HepG2 (cell line): ENCODE data around the gene COL25A1. TPM values are rescaled to one million over a fixed set of nuclear protein-coding genes. Genes with fewer than 3 reads are reported as not detected.

Experiments
- ATAC-seq: fragments of 200-7000 bp; cut with Tn5 transposase; 3 replicates; pipeline ENCODE4 v1.9.1; 2020; ENCODE audit warnings: mild to moderate bottlenecking, moderate library complexity
- BruUV-seq: library from RNA; stranded (reverse); fragments of 400-500 nt; replicated peaks from 2 replicates; lab custom pipeline; 2021; lab: Mats Ljungman, UMichigan
- CTCF ChIA-PET: fragments of 300-600 bp; formaldehyde crosslinking; extraction: SDS; loops from one replicate; lab custom pipeline; 2021; ENCODE audit warnings: low total read pairs, inconsistent platforms, low intra/inter-chr PET ratio; lab: Yijun Ruan, JAX
- POLR2A ChIA-PET: fragments of 350-600 bp; sonication (Branson Sonifier 250); formaldehyde crosslinking; loops from one replicate; lab custom pipeline; 2020; ENCODE audit warnings: antibody characterized with exemption, inconsistent platforms; lab: Yijun Ruan, JAX
- DNase-seq: peaks from one replicate; pipeline ENCODE4 v3.0.0-alpha.2; 2015; ENCODE audit warnings: low spot score
- FAIRE-seq: peaks from 3 replicates; lab custom pipeline; 2011; peaks lifted over from hg19 to GRCh38; lab: Jason Lieb, UNC
- H2AFZ ChIP-seq: one replicate; pipeline ENCODE4 v1.6.1; 2011; ENCODE audit warnings: low read length, inconsistent platforms
- H3K27ac ChIP-seq: fragments of 300-600 bp; 3 replicates; pipeline ENCODE4 v1.8.0; 2011; ENCODE audit warnings: mixed run types, mild to moderate bottlenecking, mixed read lengths, low read length, inconsistent platforms; ENCODE audit not compliant: insufficient read depth; ENCODE audit errors: extremely low read length
- H3K27me3 ChIP-seq, 2 experiments: fragments of 200-600 bp in 1 of 2; 2 replicates in 1 of 2; 3 replicates in 1 of 2; pipeline versions ENCODE4 v1.6.0 to v1.8.0; 2011; ENCODE audit warnings: low read length in 2 of 2, mild to moderate bottlenecking in 2 of 2, moderate library complexity in 2 of 2, inconsistent platforms in 1 of 2; ENCODE audit not compliant: insufficient read depth in 2 of 2, control insufficient read depth in 1 of 2
- H3K36me3 ChIP-seq, 2 experiments: fragments of 200-600 bp in 1 of 2; replicated peaks in 1 of 2; 2 replicates in 1 of 2; 3 replicates in 1 of 2; pipeline versions ENCODE4 v1.5.1 to v1.8.0; 2011; ENCODE audit warnings: low read length in 2 of 2, inconsistent platforms in 1 of 2; ENCODE audit not compliant: insufficient read depth in 2 of 2, control insufficient read depth in 1 of 2
- H3K4me1 ChIP-seq: 2 replicates; pipeline ENCODE4 v1.5.1; 2012; ENCODE audit warnings: low read length, inconsistent platforms; ENCODE audit not compliant: insufficient read depth
- H3K4me2 ChIP-seq: 2 replicates; pipeline ENCODE4 v1.6.0; 2011; ENCODE audit warnings: low read depth, low read length, inconsistent platforms
- H3K4me3 ChIP-seq, 3 experiments: fragments of 200-600 bp in 1 of 3; sonication (generic), shearing (Covaris generic) in 1 of 3; replicated peaks in 1 of 3; 2 replicates each; pipeline ENCODE4 v1.5.1; 2011 to 2016; ENCODE audit warnings: low read length in 3 of 3, inconsistent platforms in 2 of 3, low read depth in 2 of 3, mild to moderate bottlenecking in 2 of 3, control low read depth in 1 of 3, mixed read lengths in 1 of 3; ENCODE audit not compliant: insufficient read depth in 1 of 3
- H3K79me2 ChIP-seq: one replicate; pipeline ENCODE4 v1.6.1; 2011; ENCODE audit warnings: low read length, inconsistent platforms; ENCODE audit not compliant: insufficient read depth
- H3K9ac ChIP-seq: 2 replicates; pipeline ENCODE4 v1.6.0; 2011; ENCODE audit warnings: mild to moderate bottlenecking, low read depth, low read length, inconsistent platforms; ENCODE audit not compliant: insufficient read depth
- H3K9me3 ChIP-seq: 2 replicates; pipeline ENCODE4 v1.5.1; 2012; ENCODE audit warnings: mild to moderate bottlenecking, low read length
- H4K20me1 ChIP-seq: 2 replicates; pipeline ENCODE4 v1.6.0; 2011; ENCODE audit warnings: inconsistent platforms, mild to moderate bottlenecking, low read length, moderate library complexity; ENCODE audit not compliant: insufficient read depth
- FOXA3 ChIP-seq: IDR thresholded peaks from 2 replicates; pipeline ENCODE4 v1.6.1; 2016; ENCODE audit warnings: missing genetic modification reagents, missing compliant biosample characterization
- KLF12 ChIP-seq: sonication (generic); formaldehyde crosslinking; IDR thresholded peaks from 2 replicates; pipeline ENCODE4 v1.4.0; 2020; ENCODE audit warnings: missing genetic modification reagents, borderline replicate concordance
- POLR2AphosphoS5 ChIP-seq: IDR thresholded peaks from 2 replicates; pipeline ENCODE4 v1.6.1; 2012; ENCODE audit warnings: low read depth, low read length
- TBX3 ChIP-seq: fragments of 450-650 bp; IDR thresholded peaks from 2 replicates; pipeline ENCODE4 v1.6.1; 2017; ENCODE audit warnings: antibody characterized with exemption, mild to moderate bottlenecking, inconsistent platforms, borderline replicate concordance
- TCF7 ChIP-seq: sonication (generic); IDR thresholded peaks from 2 replicates; pipeline ENCODE4 v1.6.1; 2016; ENCODE audit warnings: antibody characterized with exemption, low read depth
- ZBTB20 ChIP-seq: sonication (generic); formaldehyde crosslinking; IDR thresholded peaks from 2 replicates; pipeline ENCODE4 v1.8.1; 2023; ENCODE audit warnings: missing genetic modification reagents, low read depth, mild to moderate bottlenecking, borderline replicate concordance
- ZBTB38 ChIP-seq: sonication (generic); formaldehyde crosslinking; IDR thresholded peaks from 2 replicates; pipeline ENCODE4 v1.5.1; 2020; ENCODE audit warnings: mild to moderate bottlenecking, missing genetic modification reagents
- ZNF34 ChIP-seq: sonication (generic); formaldehyde crosslinking; IDR thresholded peaks from 2 replicates; pipeline ENCODE4 v1.4.0; 2020; ENCODE audit warnings: mild to moderate bottlenecking, missing genetic modification reagents, borderline replicate concordance
- ZNF557 ChIP-seq: sonication (generic); formaldehyde crosslinking; IDR thresholded peaks from 2 replicates; pipeline ENCODE4 v1.4.0; 2020; ENCODE audit warnings: missing genetic modification reagents
- WGBS: methylation state at CpG from one replicate; pipeline ENCODE4 v1.1.6; 2017; ENCODE audit warnings: low lambda C conversion rate; 5-methylcytosine and 5-hydroxymethylcytosine counted together
- in situ Hi-C: cut with HindIII; loops from 2 replicates; pipeline ENCODE4 v1.10.0; 2017; ENCODE audit warnings: low pct_unique_long_range_greater_than_20kb; ENCODE audit not compliant: extremely low pct_ligation_motif_present
- intact Hi-C: fragments of 100-400 bp; cut with micrococcal nuclease; formaldehyde crosslinking; loops from one replicate; pipeline ENCODE4 v1.10.0; 2022; ENCODE audit not compliant: unreplicated experiment
- polyA plus RNA-seq, 8 experiments: library from polyadenylated mRNA; depleted of rRNA in 3 of 8; stranded (reverse) in 7 of 8; unstranded in 1 of 8; fragments of >200 nt; fragmentation: Illumina TruSeq in 4 of 8; extraction: Trizol in 4 of 8; gene quantifications; 2 replicates each; pipeline versions ENCODE4 v1.2.1 to v1.2.3, GENCODE V29; 2011 to 2016; ENCODE audit warnings: low read depth in 4 of 8, missing spikeins in 1 of 8, mixed read lengths in 1 of 8; ENCODE audit not compliant: insufficient read depth in 1 of 8
- total RNA-seq, 5 experiments: library from RNA; depleted of rRNA; stranded (reverse); fragments of >200 nt; fragmentation: Illumina TruSeq; extraction: Trizol; gene quantifications; 2 replicates each; pipeline ENCODE4 v1.2.3, GENCODE V29; 2016; ENCODE audit warnings: low read depth in 1 of 5
- TF ChIP-seq, protein P1 (sequence below): sonication (generic); formaldehyde crosslinking; IDR thresholded peaks from 2 replicates; pipeline ENCODE4 v1.4.0; 2020; ENCODE audit warnings: missing genetic modification reagents, borderline replicate concordance
- TF ChIP-seq, protein P2 (sequence below): sonication (generic); formaldehyde crosslinking; IDR thresholded peaks from 2 replicates; pipeline ENCODE4 v1.5.1; 2020; ENCODE audit warnings: mild to moderate bottlenecking, missing genetic modification reagents, moderate library complexity

The COL25A1 gene
- total and polyA plus RNA-seq, 2 of the 13 experiments (the other 11 are each of a cell fraction or from before 2014, with no cell fraction given), result not detected

DNA sequence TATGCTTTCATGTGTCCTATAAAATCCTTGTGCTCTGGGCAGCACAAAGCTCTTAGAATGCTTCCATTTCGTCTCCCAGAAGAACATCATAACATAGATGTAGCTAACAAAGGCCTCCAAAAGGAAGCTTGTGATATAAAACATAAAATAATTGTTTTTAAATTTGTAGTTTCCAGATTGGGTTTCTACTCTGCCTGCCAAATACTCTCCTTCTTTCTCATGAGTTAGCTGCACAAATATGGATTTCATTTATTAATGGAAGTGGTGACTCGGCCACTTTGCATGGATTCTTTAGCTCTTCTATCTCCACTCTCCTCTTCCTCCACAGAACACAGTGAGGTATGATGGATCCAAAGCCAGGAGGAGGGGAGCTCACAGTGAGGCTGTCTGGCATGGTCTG is 265.4 kb downstream of the COL25A1 start:
- H3K36me3 ChIP-seq, result no peaks in the 10 kb centered on the region
- no peak overlapping the region for H2AFZ ChIP-seq
- no peak overlapping the region for H3K4me2 ChIP-seq
- no peak overlapping the region for H3K27ac ChIP-seq
- H3K4me3 ChIP-seq, result no peak overlapping the region
- H3K9ac ChIP-seq, result no peak overlapping the region
- ChIA-PET CTCF (no interaction called here), POLR2A (no interaction called here)
- no peaks in the 10 kb centered on the region for H4K20me1 ChIP-seq
- intact Hi-C loops, result no loop called here
- H3K79me2 ChIP-seq, result no peaks in the 10 kb centered on the region
- no peak for DNase-seq
- in situ Hi-C loops, result no loop called here
- WGBS, result 0% methylated on average over 2 of the region's 2 CpGs
- no TSS peak for BruUV-seq
- TF ChIP-seq TCF7 (no peak), FOXA3 (CRISPR knock-in tag) (no peak), ZNF34 (no peak), ZNF557 (no peak), ZBTB20 (CRISPR knock-in tag) (no peak), TBX3 (no peak), POLR2AphosphoS5 (no peak), KLF12 (no peak), ZBTB38 (no peak)
- TF ChIP-seq, protein P1, sequence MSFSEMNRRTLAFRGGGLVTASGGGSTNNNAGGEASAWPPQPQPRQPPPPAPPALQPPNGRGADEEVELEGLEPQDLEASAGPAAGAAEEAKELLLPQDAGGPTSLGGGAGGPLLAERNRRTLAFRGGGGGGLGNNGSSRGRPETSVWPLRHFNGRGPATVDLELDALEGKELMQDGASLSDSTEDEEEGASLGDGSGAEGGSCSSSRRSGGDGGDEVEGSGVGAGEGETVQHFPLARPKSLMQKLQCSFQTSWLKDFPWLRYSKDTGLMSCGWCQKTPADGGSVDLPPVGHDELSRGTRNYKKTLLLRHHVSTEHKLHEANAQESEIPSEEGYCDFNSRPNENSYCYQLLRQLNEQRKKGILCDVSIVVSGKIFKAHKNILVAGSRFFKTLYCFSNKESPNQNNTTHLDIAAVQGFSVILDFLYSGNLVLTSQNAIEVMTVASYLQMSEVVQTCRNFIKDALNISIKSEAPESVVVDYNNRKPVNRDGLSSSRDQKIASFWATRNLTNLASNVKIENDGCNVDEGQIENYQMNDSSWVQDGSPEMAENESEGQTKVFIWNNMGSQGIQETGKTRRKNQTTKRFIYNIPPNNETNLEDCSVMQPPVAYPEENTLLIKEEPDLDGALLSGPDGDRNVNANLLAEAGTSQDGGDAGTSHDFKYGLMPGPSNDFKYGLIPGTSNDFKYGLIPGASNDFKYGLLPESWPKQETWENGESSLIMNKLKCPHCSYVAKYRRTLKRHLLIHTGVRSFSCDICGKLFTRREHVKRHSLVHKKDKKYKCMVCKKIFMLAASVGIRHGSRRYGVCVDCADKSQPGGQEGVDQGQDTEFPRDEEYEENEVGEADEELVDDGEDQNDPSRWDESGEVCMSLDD (CRISPR knock-in tag), result no peak
- TF ChIP-seq, protein P2, sequence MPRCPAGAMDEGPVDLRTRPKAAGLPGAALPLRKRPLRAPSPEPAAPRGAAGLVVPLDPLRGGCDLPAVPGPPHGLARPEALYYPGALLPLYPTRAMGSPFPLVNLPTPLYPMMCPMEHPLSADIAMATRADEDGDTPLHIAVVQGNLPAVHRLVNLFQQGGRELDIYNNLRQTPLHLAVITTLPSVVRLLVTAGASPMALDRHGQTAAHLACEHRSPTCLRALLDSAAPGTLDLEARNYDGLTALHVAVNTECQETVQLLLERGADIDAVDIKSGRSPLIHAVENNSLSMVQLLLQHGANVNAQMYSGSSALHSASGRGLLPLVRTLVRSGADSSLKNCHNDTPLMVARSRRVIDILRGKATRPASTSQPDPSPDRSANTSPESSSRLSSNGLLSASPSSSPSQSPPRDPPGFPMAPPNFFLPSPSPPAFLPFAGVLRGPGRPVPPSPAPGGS (CRISPR knock-in tag), result no peak
- H3K27me3 ChIP-seq, result no peaks in the 10 kb centered on the region
- ATAC-seq, result no peak
- H3K9me3 ChIP-seq, result no peaks in the 10 kb centered on the region
- no peak for FAIRE-seq
- H3K4me1 ChIP-seq, result no peaks in the 10 kb centered on the region
